ENCODE results near the gene GREB1.

The GREB1 gene

DNA sequence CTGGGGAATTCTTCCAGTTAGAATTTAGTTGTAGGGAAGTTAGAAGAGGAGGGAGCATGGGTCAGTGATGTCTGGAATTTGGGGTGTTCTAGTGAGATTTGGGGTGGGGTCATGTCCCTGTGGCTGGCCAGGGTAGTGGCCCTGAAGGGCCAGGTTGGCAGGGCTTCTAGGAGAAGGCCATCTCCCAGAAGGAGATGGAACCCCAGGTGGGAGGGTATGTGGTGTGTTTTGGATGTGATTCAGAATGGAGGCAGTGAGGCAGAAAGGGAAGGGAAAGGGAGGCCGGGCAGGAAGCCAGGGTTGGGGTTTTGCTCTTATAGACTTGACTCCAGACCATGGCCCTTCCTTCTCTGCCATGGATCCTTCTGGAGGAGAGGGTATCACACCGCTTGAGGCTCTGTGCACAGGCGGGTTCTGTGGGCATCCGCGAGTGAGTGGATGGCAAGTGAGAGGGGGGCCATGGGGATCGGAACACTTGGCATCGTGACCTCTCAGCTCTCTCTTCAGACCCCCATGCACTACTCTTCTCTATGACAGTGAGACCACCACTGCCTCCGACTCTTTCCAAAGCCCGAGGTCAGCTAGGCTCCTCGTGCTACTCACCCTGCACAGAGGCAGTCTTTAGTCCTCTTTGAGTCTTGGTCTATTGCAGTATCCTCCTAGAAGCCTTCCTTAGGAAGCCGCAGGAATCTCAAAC is 7.3 kb downstream of the GREB1 start:
- DNase-seq, result no peak

DNA sequence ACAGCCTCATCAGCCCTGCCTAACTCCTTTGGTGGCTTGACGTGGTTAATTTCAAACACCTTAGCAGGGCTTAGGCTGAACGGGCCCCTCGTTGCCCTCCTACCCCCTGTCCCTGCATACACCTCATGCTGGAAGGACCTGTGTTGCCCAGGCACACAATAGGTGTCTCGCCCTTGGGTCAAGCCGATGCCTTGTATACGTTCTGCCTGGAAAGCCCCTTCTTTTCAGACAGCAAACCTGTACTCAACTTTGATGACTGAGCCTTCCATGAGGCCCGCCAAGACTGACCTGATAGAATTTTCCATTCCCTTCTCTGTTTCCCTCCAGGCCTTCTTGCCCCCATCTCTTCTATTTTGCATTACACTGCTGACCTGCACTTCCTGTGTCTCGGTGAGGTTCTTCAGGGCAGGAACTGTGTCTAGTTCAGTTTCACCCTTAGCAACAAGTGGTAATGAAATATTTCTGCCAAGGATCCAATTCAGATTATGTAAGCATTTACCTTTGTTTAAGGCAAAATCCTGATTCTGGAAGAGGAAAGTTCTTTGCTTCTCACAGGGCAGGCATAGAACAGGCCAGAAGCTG is 7.9 kb downstream of the GREB1 start:
- DNase-seq, result no peak

- DNase-seq, result no peak
Measured at GRCh38 chr2:11542275-11542819, 8.5 kb downstream of the GREB1 start.

DNA sequence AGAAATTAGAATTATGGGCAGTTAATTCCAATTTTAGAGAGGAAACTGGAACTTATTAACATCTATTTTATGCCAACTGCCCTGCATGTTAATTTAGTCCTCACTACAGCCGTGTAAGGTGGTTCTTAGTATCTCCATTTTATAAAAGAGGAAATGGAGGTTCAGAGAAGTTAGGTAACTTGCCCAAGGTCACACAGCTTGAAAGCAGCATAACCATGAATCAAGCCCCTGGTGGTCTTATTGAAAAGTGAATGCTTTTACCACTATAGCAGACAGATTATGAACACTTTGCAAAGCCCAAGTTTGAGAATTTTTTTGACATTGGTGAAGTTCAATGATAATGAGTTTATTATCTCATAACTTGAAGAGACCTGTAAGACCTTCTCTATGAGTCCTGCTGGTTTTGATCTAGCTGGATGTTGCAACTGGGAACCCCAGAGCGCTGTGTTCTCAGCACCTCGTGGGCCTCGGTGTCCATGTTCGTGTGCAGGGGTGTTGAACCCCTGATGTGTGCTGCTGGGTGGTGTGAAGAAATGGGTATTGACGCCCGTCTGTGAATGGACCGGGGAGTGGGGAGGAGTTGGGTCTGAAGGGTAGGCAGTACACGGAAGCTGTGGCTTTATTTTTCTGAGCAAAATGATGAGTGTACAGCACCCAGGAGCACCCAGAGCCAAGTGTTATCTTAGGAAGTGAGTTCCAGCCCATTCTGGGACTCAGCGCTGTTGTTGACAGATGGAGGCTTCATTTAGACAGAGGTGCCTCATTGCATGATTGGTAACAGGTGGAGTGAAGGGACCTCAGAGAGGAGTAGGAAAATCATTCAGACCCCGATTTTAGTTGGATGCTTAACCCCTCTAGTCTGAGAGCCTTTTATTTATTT is 9.7 kb downstream of the GREB1 start:
- DNase-seq, result no peak

- DNase-seq, result no peak
Measured at GRCh38 chr2:11546072-11546471, 12.2 kb downstream of the GREB1 start.

DNA sequence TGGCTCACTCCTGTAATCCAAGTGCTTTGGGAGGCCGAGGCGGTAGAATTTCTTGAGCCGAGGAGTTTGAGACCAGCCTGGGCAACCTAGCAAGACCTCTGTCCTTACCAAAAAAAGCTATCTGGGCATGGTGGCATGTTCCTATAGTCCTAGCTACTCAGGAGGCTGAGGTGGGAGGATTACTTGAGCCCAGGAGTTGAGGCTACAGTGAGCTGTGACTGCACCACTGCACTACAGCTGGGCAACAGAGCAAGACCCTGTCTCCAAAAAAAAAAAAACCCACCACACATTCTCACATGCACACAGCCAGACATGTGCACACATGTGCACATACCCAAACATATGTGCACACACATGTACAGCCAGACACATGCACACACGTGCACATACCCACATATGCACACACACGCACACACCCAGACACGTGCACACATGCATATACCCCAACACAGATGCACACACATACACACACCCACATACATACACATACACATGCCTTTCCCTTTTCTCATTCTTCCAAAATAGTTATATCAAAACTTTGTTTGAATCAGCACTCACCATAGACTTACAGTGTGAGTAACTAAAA is 14.2 kb downstream of the GREB1 start:
- no peak for DNase-seq

GRCh38 chr2:11550302-11550701 is 16.5 kb downstream of the GREB1 start:
- DNase-seq, result no peak

DNA sequence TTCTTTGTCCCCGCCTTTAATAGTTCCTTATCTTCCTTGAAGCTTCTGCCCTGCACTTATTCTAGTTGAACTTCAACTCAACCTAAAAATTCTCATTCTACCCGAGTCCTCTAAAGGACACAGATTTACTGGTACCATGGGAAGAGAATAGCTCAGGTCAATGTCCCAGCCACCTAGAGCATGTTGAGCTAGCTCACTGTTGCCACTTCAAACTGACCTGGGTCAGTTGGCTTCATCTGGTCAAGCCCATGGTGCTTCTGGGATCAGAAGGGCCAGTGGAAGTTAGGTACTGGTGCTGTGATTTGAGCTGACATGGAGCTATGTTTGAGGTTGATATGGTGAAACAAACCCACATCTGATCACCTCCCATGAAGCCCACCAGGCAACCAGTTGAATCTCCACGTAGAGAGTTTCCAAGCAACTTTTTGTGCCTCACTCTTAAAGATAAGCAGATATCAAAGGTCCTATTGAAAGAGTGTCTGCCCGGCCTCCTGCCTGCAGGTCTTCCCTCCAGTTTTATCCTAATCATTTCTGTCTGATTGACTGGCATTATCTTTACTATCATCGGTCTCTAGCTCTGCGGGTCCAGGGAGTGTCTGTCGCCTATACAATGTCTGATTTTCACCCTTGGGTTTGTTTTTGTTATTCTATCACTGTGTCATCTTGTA is 17.2 kb downstream of the GREB1 start:
- no peak for DNase-seq

DNA sequence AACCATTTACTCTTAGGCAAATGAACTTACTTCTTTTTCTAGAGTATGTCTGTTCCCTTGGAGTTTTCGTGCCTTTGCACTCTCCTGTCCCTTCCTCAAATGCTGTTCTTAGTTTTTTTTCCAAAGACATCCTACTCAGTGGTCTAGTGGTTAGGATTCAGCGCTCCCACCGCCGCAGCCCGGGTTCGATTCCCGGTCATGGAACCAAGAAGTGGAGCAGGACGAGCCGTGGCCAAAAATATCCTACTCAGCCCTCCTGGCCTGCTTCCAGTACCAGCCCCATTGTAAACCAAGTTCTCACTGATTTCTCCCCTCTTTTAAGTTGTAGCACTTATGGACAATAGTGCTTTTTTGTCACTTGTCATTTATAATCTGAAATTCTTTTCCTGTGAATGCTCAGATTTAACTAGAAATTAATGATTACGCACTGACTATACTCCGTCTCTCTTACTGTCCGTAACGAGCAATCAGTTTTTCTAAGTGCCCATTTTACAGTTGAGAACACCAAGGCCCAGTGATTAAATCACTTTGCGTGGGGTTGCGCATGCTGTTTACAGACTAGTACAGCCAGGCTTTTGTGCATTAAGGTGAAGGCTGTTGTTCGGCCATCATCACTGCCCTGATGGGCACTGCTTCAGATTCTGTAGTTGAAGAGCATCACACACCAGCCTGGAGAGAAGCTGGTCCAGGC is 17.9 kb downstream of the GREB1 start:
- DNase-seq, result no peak

DNA sequence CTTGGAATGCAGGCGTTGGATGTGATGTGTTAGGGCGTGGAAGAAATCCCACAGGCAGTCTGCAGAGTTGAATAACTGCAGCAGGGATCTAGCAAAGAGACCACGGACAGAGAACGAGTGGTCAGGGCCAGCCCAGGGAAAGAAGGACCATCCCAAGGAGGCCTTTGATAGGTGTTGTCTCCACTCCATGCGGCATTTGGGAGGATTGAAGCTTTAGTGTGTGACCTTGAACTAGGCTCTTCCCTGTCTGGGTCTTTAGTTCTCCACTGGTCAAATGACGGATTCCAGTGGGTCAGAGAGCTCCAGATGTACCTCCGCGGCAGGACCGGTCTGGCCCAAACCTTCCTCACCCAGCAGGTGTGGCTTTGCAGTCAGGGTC is 18.4 kb downstream of the GREB1 start:
- no peak for DNase-seq

DNA sequence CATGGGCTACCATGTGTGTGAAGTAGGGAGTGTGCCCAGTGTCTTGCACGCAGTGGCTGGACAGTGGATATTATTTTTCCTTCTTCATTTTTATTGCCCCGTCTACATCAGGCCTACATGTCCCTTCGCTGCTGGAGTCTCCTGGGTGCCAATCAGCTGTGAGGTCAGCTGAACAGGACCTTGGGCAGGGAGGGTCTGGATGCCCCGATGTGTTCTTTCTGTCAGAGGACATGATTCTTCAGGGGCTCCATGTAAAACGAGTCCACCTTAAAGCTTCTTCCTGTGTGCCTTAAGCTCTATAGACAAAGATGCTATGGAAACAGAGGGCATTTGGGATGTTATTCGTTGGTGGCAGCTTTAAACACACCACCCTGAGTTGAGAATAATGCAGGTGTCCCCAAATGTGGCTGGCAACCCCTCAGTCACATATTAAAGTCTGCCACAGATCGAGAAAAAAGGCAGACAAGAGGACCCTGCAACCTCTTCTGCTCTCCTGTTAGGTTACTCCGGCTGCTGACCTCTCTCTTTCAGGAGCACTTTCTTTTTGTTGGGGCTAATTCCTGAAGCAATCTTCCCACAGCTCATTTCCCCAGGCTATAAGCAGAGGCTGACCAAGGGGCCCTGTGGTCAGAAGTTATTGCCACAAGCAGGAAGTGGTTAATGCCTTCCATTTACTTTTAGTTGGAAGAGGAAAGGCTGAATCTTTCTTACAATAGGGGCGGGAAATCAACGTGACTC is 20.0 kb downstream of the GREB1 start:
- DNase-seq, result no peak

- no peak for DNase-seq
Measured at GRCh38 chr2:11554399-11554716, 20.5 kb downstream of the GREB1 start.

DNA sequence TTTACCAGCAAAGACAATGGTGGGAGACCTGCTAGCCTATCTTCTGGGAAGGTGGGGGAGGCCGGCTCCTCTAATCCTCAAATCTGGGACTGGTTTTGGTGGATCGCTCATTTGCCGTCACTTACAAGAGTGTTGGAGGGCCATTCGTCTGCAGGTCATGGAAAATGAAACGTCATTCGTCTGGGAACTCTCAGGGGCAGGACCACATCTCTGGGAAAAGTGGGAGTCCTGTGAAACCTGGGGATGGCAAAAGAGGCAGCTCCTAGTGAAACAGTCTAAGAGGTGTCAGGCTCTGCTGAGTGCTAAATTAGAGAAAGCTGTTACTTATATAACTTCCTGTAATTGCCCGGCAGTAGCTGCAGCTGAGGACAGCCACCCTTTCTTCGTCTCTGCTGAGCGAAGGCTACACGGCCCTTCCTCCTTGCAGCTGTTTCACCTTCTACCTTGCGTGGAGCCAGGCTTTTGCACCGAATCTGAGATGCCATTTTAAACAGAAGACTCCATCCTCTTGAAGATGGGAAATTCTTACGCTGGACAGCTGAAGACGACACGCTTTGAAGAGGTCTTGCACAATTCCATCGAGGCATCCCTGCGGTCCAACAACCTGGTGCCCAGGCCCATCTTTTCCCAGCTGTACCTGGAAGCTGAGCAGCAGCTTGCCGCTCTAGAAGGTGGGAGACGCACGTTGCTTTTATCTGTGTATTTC is 22.4 kb downstream of the GREB1 start:
- DNase-seq, result no peak

DNA sequence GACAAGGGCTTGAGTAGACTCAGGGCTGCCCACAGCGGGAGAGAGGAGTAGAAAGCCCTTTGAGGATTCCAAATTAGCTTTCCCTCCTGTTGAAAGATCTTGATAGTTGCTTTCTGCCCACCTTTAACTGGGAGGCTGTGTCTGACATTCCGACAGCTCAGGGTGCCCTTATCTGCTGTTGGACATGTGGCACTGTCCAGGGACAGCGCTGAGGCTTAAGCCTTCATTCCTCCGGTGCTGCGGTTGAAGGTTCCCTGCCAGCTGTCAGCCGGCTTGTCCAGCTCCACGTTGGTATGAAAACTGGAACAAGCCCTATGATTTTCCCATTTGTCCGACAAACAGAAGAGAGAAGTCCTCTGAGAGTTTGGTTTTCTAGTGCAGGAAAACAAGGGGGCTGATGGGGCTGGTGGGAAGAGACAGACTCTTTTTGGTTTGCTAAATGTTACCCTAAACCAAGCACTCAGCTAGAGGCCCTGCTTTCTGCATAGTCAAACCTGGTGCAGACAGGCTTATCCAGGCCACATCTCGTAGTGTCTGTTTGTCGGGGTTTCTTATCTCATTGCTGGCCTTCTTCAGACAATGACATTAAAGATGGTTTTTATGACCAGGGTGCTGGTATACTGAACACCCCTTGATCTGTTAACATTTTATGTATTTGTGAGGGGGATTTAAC is 24.5 kb downstream of the GREB1 start:
- DNase-seq, result no peak

- DNase-seq, result no peak
Measured at GRCh38 chr2:11559066-11559785, 25.4 kb downstream of the GREB1 start.

DNA sequence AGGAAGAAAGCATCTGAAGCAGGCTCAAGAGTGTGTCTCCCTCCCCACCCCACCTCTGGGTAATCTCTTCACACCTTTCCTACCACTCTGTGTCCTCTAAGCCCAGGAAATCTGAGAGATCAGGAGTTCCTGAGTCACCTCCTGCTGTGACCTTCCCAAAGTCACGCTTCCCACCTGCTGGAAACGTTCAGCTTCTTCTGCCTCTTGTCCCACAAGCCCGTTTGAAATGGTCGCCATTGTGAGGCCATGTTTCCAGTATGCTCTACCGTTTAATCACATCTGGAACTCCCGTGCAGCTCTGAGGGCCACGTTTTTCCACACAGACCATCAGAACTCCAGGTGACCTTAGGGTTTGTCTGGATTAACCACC is 25.9 kb downstream of the GREB1 start:
- DNase-seq, result no peak

GRCh38 chr2:11560806-11561205 is 27.0 kb downstream of the GREB1 start:
- DNase-seq, result no peak

GRCh38 chr2:11562011-11562410 is 28.2 kb downstream of the GREB1 start:
- DNase-seq, result no peak

DNA sequence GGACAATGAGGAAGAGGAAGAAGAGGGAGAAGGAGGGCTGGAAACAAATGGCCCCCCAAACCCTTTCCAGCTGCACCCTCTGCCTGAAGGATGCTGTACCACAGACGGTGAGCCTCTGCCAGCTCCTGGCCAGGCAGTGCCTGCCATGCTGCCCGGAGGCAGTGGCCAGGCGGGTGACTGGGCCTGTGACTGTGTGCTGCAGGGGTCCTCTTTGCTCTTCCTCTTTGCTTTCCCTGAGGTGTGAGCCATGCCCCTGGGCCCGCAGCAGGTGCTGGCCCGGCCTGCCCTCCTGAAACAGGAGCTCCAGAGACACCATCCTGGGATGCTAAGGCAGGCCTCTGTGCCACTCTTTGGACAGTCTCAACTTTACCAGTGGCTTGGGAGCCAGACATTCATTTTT is 28.6 kb downstream of the GREB1 start:
- DNase-seq, result no peak

Measured in activated CD4-positive, CD25-positive, alpha-beta regulatory T cell treated with anti-CD3 and anti-CD28 coated beads, Interleukin-2, amount 50 U/mL, for 72 hours (primary cell).